T-helper 2 cell treated with Interferon-gamma antibody and Interleukin-4, amounts not matched to agents 100 ng/mL and 5 ng/mL, for 36 hours (primary cell): ENCODE results near the gene WWTR1. TPM values are rescaled to one million over a fixed set of nuclear protein-coding genes. Genes with fewer than 3 reads are reported as not detected.

Experiments used
- intact Hi-C: fragments of 100-400 bp; cut with micrococcal nuclease; formaldehyde crosslinking; loops from one replicate; pipeline ENCODE4 v1.15.1; 2023
- total RNA-seq: library from RNA; stranded (reverse); gene quantifications from 2 replicates; pipeline ENCODE4 v1.2.3, GENCODE V29; 2022

Gene WWTR1
- total RNA-seq, 1 donor from 2014 or later, result 1.1 TPM

GRCh38 chr3:149475451-149476060, 182.3 kb downstream of the WWTR1 start:
- intact Hi-C loops, result no loop called here

- intact Hi-C loops, result no loop called here
Measured at GRCh38 chr3:149474250-149474817, 183.5 kb downstream of the WWTR1 start, which contains the start of gene TM4SF4. Gene TM4SF4, plus strand, starts transcription at chr3:149474697. Its CDS starts 181 bp downstream, at chr3:149474878.

- intact Hi-C loops, result no loop called here
Measured at GRCh38 chr3:149473357-149474249, 184.2 kb downstream of the WWTR1 start.

- intact Hi-C loops, result no loop called here
Measured at GRCh38 chr3:149472030-149472797, 185.6 kb downstream of the WWTR1 start.

- intact Hi-C loops, result no loop called here
Measured at GRCh38 chr3:149470381-149470780, 187.4 kb downstream of the WWTR1 start.

GRCh38 chr3:149468504-149469212, 189.2 kb downstream of the WWTR1 start:
- intact Hi-C loops, result no loop called here

Other genes with a start within 250 kb of the WWTR1 start
- gene TM4SF4, start 183.3 kb downstream of the WWTR1 start, total RNA-seq, result not detected in 2 replicates
- 29.0 and 31.7 TPM in 2 replicates for gene COMMD2, start 94.5 kb upstream of the WWTR1 start, total RNA-seq
- not detected in 2 replicates for gene ANKUB1, start 134.5 kb upstream of the WWTR1 start, total RNA-seq
- 36.3 and 41.2 TPM in 2 replicates for gene RNF13, start 155.2 kb upstream of the WWTR1 start, total RNA-seq